Epithelial cell of prostate (primary cell): Measurements from ENCODE around the gene SSBP2.
"Not testable (repeated sequence)": the region's sequence is repeated elsewhere in the genome, so short reads cannot be mapped to it uniquely, and the experiment has no call there.

Experiments
- DNase-seq: peaks from one replicate; pipeline ENCODE4 v3.0.0-alpha.2; 2011; ENCODE audit warnings: low read depth, low spot score
- H3K27ac ChIP-seq: fragments of 450-650 bp; 2 replicates; pipeline ENCODE4 v1.5.1; 2017; ENCODE audit warnings: mild to moderate bottlenecking

Gene SSBP2

GRCh38 chr5:81687292-81687691 lies 63.6 kb downstream of the SSBP2 start:
- no peak for DNase-seq
- H3K27ac ChIP-seq = no peak overlapping the region

DNA sequence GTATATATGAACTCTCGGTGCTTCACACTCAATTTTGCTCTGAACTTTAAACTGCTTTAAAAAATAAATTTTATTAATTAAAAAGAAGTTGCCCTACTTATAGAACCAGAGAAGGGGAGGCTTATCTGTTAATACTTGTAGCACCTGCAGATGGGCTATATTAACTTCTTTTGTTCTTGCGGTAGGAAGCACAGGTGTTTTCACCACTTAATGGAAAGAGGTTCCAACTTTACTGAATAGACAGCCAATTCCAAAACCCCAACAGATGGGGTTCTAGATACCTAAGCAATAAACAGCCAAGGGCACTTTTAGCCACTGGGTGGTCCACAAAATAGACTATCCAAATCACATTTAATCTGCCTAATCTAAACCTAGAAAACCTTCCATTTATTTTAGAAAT lies 65.4 kb downstream of the SSBP2 start:
- no peak for DNase-seq
- H3K27ac ChIP-seq = no peak overlapping the region

- no peak overlapping the region for H3K27ac ChIP-seq
- no peak for DNase-seq
Observed at GRCh38 chr5:81679885-81680284, 71.0 kb downstream of the SSBP2 start.

DNA sequence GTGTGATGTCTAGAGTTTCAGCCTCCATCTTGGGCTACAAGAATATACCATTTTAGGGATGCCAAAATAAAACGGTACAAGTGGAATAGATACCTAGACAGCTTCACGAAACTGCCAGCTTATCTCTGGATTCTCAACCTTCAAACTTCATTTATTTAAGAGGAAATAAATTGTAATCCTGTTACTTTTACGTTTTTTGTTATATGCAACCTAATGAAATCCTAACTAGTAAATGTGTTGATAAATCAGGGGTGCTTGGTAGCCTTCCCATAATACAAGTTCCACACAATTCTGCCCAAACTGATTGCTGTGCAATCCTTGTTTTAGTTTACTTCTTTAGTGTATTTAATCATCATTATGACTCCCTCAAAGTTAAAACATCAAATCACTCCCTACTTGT lies 75.5 kb downstream of the SSBP2 start:
- H3K27ac ChIP-seq = no peak overlapping the region
- DNase-seq = no peak

- DNase-seq = no peak
Observed at GRCh38 chr5:81665795-81666194, 85.1 kb downstream of the SSBP2 start.

GRCh38 chr5:81660624-81661023 lies 90.3 kb downstream of the SSBP2 start:
- not testable (repeated sequence) for H3K27ac ChIP-seq, DNase-seq

More at GRCh38 chr5:81665795-81666194, 85.1 kb downstream of the SSBP2 start:
- H3K27ac ChIP-seq = no peak overlapping the region

- no peak overlapping the region for H3K27ac ChIP-seq
Observed at GRCh38 chr5:81657386-81657785, 93.5 kb downstream of the SSBP2 start.

DNA sequence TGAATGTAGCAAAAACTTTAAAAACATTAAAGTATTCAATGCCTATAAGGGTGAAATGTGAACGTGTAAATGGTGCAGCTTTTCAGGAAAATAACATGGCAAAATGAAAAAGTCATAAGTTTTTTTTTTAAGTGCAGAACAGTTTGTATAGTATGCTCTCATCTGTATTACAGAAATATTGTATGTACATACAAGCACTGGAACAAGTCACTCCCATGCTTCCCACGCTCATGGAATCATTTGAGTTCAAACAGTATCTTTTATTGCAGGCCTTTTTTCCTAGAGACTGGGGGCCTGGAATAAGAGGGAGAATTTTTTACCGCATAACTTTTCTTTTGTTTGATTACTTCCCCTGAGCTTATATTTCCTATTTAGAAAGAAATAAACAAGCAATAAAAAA lies 94.1 kb downstream of the SSBP2 start:
- H3K27ac ChIP-seq = no peak overlapping the region
- no peak for DNase-seq

More at GRCh38 chr5:81657386-81657785, 93.5 kb downstream of the SSBP2 start:
- DNase-seq = no peak

DNA sequence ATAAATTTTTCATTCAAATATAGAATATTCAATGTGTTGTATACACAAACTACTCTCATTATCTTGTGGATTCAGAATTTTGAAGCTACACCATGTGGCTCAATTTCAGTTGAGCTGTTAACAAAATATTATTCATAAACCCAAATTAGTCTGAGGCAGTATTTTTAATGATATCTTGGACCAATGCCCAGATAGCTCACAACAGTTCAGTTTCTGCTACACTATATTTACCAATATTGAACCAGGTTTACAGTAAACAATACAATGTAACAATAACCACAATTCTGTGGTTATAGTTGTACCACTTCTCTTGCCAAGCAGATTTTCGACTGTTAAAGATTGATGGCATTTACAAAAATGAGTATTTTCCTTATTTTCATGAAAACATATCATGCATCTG lies 99.9 kb downstream of the SSBP2 start:
- DNase-seq = no peak
- H3K27ac ChIP-seq = no peak overlapping the region

- DNase-seq = no peak
- H3K27ac ChIP-seq = no peak overlapping the region
Observed at GRCh38 chr5:81646469-81646995, 104.4 kb downstream of the SSBP2 start.

- H3K27ac ChIP-seq = no peak overlapping the region
- DNase-seq = no peak
Observed at GRCh38 chr5:81642210-81642609, 108.7 kb downstream of the SSBP2 start.

GRCh38 chr5:81639556-81639955 lies 111.3 kb downstream of the SSBP2 start:
- DNase-seq = no peak
- no peak overlapping the region for H3K27ac ChIP-seq

DNA sequence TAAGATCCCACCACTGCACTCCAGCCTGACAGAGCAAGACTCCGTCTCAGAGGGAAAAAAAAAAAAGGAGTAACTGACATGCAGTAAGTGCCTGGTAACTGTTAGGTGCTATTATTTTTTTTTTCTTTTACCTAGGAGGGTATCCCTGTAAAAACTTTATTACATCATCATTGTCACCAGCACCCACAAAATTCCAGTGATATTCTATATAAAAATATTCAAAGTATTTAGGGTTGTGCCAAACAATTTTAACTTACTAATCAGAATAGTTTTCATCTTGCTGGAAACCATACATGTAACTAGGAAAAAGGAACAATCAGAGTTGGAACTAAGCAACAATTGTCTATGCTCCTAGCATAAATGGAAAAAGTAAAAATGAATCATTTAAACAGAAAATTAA lies 112.4 kb downstream of the SSBP2 start:
- no peak for DNase-seq
- H3K27ac ChIP-seq = no peak overlapping the region

GRCh38 chr5:81633891-81634290 lies 117.0 kb downstream of the SSBP2 start:
- no peak for DNase-seq
- no peak overlapping the region for H3K27ac ChIP-seq

DNA sequence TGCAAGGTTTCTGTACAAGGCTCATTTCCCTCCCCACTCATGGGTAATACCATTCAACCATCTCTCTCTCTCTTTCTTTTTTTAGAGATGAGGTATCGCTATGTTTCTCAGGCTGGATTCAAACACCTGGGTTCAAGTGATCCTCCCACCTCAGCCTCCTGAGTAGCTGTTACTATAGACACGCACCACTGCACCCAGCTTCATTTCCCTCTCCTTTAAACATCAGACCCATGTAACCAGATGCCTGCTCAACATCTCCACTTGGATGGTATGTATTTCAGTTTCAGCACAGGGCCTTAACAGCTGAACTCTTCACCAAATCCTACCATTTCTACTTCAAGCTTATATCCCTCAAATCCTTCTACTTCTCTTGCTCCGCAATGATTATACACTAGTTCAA lies 117.4 kb downstream of the SSBP2 start:
- no peak overlapping the region for H3K27ac ChIP-seq

GRCh38 chr5:81632679-81633078 lies 118.2 kb downstream of the SSBP2 start:
- H3K27ac ChIP-seq = no peak overlapping the region
- DNase-seq = no peak

More for the DNA sequence above, 117.4 kb downstream of the SSBP2 start:
- no peak for DNase-seq

DNA sequence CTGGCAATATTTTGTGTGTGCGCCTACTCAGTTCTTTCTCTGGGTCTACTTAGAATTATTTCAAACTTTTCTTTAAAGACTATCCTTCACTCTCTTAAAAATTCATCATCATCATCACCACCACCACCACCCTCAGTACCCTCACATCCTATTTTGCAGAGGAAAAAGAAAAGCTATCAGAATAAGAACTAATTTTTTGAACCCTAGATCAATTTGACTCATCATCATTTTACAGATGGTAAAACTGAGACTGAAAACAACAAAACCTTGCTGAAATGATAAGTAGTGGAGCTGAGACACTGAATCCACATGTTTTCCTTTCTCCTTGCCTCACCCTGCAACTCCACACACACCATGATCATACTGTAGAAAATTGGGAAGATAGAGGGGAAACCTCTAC lies 119.3 kb downstream of the SSBP2 start:
- H3K27ac ChIP-seq = no peak overlapping the region
- no peak for DNase-seq

GRCh38 chr5:81631124-81631523 lies 119.8 kb downstream of the SSBP2 start:
- no peak for DNase-seq
- H3K27ac ChIP-seq = no peak overlapping the region

- H3K27ac ChIP-seq = no peak overlapping the region
- DNase-seq = no peak
Observed at GRCh38 chr5:81630684-81631083, 120.2 kb downstream of the SSBP2 start.

DNA sequence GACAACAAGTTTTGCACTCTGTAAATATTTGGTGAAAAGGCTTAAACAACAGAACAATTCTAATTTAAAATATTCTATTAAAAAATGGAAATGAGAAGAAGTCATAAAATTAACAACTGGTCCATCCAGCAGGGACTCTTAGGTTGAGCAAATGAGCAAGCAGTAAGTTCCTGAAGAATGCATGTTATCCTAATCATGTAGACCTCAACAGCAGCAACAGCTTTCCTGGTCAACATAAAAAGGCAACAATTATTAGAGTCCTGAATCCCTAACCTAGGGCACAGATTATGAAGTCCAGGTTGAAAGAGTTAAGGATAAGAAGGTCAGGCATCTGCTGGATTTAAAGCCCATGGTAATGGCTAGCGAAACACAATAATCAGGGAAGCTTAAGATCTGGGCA lies 120.9 kb downstream of the SSBP2 start:
- no peak for DNase-seq
- no peak overlapping the region for H3K27ac ChIP-seq

DNA sequence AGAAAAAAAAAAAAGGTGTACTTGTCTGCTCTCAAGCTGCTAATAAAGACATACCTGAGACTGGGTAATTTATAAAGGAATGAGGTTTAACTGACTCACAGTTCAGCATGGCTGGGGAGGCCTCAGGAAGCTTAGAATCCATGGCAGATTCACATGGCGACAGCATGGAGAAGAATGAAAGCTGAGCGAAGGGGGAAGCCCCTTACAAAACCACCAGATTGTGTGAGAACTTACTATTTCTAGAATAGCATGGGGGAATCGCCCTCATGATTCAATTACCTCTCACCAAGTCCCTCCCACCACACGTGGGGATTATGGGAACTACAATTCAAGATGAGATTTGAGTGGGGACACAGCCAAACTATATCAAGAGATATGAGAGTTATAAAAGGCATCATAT lies 122.8 kb downstream of the SSBP2 start:
- DNase-seq, H3K27ac ChIP-seq: not testable (repeated sequence)

- peak; percentile 27 for DNase-seq
- H3K27ac ChIP-seq = no peak overlapping the region
Observed at GRCh38 chr5:81626524-81626923, 124.4 kb downstream of the SSBP2 start.
